NCI-H510A (cell line): ENCODE measurements around the gene ACTG1.

Experiments
- DNase-seq: peaks from one replicate; lab custom pipeline; 2025; lab: John Stamatoyannopoulos, UW

Gene ACTG1

DNA sequence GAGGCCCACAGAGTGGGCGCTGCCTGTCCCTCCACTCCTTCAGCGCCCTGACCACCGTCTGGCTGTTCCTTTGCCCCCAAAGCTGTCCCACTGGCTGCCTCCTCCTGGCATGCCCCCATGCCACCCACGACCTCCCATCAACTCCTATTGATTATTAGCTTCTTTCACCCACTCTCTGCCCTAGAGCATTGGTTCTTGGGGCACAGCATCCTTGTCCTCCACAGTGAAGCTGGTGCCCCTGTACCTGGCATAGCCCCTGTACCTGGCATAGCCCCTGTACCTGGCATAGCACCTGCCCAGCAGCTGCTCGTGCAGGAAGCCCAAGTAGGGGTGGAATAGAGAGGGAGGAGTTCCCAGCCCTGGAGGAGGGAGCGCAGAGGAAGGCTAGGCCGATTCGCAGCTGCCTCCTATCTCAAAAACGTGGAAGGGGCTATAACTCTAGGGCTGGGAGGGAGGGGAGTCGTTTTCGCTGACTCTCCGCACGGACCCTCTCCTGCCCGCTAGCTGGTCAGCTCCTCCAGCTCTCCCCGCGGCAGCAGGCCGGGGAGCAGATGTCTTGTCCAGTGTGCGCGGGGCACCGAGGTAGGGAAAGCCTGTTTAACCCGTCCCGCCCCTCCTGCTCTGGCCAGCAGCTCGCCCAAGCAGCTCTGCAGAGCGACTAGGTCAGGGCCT, 5.7 kb upstream of the ACTG1 start:
- peak; percentile 74 for DNase-seq

GRCh38 chr17:81517339-81518112, 4.9 kb upstream of the ACTG1 start:
- no peak for DNase-seq

DNA sequence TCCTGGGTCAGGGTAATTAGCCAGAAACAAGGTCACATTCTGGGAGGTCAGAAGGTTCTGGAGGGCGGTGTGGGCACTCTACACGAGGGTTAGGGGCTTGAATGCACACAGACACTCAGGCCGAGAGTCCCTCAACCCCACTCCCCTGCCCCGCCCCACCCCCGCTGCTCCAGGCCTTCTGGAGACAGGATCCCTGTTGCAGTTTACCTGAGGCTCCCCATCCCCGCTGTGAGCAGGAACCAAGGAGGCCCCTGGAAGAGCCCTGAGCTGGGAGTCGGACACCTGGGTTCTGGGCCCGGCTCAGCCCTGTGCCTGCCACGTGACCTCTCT, 4.4 kb upstream of the ACTG1 start:
- DNase-seq: no peak

DNA sequence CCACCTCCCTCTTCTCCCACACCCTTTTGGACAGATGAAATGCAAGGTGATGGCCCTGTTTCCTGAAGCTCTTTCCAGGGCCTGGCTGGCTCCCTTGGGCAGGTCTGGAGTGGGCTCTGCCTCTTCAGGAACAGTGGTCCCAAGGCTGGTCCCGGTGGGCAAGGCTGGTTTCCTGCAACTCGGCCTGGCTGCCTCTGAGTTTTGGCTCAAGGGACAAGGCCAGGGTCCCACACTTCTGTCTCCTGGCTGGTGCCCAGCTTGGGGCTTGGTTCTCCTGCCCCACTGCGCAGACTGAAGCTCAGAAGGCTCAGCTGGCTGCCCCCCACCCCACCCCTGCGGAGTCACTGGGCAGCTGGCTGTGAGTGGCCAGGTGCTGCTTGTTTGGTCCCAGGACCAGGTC, 3.8 kb upstream of the ACTG1 start:
- no peak for DNase-seq

- DNase-seq: no peak
Measured at GRCh38 chr17:81515530-81516041, 3.0 kb upstream of the ACTG1 start.

DNA sequence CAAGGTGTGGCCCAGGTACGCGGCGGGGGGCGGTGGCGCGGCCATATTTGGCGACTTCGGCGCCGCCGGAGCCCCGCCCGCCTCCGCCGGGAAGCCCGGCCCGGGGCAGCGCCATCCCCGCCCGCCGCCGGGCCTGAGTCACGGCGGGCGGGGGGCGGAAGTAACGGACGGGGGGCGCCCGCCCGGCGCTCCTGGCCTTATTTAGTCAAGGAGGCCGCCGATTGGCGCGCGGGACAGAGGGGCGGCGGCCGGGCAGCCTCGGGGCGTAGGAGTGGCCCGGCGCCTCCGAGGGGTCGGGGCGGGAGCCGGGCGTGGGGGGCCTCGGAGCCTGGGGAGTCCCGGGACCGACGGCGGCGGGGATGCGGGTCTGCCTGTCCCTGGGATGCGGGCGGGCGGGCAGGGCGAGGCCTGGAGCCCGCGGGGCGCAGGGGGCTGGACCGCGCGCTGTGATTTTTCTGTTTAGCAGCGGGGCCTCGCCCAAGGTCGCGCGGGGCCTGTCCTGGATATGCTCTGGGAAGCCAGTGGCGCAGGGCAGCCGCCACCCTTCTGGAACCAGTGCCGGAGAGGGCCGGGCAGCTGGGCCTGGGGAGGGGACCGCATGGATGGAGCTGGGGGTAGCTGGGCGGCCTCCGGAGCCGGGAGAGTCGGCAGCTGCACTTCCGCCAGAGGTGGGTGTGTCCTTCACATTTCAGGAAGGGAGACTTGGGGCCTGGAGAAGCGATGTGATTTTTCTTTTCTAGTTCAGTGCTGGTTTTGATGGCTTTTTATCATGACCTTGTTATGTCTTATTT, 2.3 kb upstream of the ACTG1 start:
- DNase-seq: peak; percentile 75

DNA sequence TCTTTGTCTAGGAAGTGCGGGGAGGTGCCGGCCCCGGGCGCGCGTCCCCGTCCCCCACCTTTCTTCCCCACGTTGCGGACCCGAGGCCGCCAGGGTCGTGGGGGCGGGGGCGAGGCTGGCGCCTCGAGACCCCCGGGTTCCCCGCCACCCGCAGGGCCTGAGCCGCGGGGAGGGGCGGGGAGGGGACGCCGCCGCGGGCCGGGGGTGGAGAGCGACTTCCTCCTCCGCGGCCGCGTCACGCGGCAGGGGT, 1.8 kb upstream of the ACTG1 start:
- DNase-seq: no peak

DNA sequence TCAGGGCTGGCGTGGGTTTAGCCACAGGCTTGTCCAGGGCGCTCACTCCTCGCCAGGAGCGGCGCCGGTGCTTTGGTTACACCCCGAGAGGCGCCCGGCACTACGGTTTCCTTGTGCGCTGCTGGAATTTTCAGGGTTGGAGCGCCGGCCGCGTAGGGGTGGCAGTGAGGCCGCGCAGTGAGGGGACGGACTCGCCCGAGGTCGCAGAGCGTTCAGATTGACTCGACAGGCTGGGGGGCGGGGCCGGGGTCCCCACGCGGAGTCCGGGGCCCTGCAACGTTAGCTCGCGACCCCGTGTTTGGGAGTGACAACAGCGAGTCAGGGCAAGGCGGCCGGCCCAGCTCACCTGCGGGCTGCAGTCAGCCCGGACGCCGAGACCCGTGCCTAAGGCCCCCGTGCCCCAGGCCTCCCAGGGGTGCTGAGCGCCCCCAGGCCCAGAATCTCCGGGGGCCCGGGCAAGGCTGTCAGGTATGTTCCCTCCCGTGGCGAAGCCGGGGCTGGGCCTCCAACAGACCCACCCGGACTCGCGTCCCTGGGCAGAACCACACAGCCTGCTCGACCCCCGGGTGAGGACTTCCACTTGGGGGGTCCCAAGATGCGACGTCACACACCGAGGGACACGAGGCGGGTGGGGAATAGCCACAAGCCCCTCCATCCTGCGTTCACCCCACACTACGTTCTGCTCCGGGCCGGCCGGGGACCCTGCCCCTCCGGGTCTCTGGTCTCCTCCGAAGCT, 1.3 kb upstream of the ACTG1 start:
- no peak for DNase-seq

GRCh38 chr17:81513372-81513752, 763 bp upstream of the ACTG1 start:
- DNase-seq: no peak

DNA sequence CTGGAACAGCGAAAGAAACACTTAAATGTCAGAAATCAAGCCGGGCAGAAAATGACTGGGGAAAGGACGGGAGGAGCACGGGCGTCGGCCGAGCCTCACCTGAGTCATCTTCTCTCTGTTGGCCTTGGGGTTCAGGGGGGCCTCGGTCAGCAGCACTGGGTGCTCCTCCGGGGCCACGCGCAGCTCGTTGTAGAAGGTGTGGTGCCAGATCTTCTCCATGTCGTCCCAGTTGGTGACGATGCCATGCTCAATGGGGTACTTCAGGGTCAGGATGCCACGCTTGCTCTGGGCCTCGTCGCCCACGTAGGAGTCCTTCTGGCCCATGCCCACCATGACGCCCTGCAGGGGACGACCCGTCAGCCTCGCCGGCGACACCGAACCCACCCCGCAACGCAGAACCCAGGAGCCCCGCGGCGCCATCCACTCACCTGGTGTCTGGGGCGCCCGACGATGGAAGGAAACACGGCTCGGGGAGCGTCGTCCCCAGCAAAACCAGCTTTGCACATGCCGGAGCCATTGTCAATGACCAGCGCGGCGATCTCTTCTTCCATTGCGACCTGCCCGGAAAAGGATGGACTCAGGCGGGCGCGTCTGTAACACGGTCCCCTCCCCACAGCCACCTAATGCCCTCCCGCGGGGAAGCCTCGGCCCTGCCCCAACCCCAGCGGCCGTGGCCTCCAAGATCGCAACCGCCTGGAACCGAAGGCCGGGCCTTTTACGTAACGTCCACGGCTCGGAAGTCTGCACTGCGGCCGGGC, 616 bp downstream of the ACTG1 start:
- no peak for DNase-seq

DNA sequence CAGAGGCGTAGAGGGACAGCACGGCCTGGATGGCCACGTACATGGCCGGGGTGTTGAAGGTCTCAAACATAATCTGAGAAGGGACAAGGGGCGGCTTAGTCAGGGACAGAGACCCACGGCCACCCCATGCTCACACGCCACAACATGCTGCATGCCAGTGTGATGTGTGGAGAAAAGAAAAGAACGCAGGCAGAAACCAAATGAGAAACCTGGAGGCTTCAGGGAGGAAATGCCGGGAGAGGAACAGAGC, 1.1 kb downstream of the ACTG1 start:
- no peak for DNase-seq

DNA sequence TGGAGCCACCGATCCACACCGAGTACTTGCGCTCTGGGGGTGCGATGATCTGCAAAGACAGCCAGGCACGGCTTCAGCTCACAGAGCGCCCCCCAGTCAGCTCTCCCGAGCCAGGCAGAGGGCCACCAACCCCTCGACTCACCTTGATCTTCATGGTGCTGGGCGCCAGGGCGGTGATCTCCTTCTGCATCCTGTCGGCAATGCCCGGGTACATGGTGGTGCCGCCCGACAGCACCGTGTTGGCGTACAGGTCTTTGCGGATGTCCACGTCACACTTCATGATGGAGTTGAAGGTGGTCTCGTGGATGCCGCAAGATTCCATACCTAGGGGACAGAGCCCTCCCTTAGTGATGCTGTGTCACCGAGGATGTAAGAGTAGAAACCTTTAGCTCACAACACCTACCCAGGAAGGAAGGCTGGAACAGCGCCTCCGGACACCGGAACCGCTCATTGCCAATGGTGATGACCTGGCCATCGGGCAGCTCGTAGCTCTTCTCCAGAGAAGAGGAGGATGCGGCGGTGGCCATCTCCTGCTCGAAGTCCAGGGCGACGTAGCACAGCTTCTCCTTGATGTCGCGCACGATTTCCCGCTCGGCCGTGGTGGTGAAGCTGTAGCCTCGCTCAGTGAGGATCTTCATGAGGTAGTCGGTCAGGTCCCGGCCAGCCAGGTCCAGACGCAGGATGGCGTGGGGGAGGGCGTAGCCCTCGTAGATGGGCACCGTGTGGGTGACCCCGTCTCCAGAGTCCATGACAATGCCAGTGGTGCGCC, 1.6 kb downstream of the ACTG1 start:
- DNase-seq: no peak

GRCh38 chr17:81509972-81510784, 2.4 kb downstream of the ACTG1 start:
- no peak for DNase-seq

DNA sequence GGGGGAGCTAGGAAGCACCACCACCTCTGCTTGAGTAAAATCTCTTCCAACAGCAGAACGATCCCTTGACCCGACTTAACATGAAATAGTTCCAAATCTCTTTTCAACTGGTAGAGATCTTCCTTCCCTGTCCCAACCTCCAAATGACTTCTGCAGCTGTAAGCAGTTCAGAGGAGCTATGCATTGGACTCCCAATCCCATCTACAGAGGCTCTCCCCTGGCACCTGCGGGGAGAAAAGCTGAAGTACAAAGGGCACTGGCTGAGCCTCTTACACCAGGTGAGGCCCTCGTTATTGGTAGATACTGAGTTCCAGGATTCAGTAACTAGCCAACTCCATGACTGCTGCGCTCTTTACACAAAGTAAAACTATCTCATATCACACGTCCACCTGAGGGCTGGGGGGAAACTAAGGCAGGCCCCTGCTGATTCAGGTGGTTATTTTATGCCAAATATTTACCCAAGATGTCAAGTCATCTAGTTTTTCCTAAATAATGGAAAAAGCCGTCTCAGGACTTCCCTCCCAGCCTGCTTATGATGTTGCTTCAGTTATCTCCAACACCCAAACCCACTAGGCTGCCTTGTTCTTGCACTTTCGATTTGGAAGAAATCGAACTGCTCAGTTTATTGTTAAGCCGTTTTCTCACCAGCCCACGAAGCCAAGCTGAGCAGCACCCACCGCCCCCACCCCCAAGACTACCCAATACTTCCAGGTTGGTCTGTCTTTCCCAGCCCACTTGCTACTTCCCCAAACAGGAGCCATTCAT, 3.2 kb downstream of the ACTG1 start:
- DNase-seq: no peak

DNA sequence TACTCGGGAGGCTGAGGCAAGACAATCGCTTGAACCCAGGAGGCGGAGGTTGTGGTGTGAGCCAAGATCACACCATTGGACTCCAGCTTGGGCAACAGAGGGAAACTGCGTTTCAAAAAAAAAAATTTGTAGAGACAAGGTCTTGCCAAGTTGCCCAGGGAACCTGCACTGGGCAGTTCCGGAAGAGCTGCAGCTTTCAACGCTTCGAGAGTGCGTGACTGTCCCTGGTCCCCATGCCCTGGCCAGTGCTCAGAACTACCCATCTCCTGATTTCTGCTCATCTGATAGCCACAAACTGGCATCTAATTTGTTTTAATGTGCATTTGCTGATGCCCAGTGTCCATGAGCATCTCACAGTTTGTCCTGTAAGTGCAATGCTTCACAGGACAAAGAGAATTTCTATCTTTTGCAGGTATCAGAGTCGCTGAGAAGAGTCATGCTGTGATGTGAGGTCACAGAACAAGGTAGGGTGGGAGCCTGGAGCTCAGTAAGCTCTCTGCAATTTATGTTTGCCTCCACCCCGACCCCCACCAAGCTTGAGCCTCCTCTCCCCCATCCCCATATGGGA, 3.9 kb downstream of the ACTG1 start:
- DNase-seq: no peak

DNA sequence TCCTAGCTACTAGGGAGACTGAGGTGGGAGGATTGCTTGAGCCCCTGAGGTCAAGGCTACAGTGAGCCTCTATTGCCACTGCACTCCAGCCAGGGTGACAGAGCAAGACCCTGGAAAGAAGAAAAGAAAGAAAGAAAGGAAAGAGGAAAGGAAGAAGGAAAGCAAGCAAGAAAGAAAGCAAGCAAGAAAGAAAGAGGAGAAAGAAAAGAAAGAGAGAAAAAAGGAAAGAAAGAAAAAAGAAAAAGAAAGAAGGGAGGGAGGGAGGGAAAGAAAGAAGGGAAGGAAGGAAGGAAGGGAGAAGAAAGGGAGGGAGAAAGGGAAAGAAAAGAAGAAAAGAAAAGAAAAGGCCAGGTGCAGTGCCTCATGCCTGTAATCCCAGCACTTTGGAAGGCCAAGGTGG, 9.0 kb downstream of the ACTG1 start:
- no peak for DNase-seq

DNA sequence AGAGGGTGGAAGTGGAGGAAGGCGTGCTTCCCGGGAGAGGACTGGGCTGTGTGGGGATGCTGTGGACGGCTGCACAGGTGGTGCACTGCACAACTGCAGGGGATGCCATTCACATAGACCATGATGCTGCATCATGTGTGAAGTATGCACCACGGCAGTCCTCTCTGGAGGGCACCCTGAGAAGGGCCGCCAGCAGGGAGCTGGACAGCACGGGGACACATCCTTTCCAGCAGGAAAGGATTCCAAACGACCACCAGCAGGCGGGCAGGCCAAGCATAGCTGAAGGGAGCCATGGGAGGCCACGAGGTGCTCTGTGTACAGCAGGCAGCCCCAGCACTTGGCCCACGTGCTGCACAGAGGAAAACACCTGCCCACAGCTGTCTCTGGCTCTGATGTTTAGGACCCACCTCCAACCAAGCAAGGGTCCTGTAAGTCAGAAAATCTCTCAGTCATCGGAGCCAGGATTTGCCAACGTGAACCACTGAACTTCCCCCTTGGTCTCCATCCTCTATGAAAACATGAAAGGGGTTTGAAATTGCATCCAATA, 10.1 kb downstream of the ACTG1 start:
- DNase-seq: no peak

DNA sequence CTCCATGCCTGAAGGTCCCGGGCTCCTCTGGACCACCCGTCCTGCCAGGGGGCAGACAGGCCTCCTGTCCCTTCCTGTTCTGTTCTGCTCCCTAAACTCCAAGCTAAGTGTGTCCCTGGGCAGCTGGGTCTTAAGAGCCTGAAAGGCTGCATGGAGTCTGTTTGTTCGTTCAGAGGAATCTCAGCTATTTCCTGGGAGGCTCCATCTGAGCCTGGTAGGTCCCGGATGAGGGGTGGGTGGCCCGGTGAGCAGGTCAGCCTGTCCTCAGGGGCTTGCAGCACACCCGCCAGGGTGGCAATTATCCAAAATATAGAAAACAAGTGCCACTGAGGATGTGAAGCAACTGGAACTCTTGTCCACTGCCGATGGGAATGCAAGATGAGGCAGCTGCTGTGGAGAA, 12.6 kb downstream of the ACTG1 start:
- no peak for DNase-seq

DNA sequence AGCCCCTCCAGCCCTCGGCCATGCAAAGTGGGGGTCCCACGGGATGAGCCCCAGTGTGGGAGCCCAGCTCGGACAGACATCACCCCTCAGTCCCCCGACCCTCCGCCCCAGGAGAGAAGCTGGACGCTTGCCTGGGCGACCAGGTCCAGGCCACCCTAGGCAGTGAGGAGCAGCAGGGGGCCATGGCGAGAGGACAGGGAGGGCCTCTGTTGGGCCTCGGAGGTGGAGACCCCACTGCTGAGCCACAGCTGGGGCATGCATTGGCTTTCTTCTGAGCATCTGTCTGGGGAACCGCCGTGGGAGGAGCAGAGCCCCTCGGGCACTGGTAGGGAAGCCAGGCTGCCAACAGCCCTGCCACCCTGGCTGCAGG, 13.0 kb downstream of the ACTG1 start:
- no peak for DNase-seq
